ENCODE measurements around the gene WNT3A. TPM values are rescaled to one million over a fixed set of nuclear protein-coding genes. Genes with fewer than 3 reads are reported as not detected.

Gene WNT3A
- total RNA-seq, 4 donors from 2014 or later, result 0.76 to 2.7 (median 1.3) TPM

- 29 to 46% methylated on average over 8 to 9 of the region's 24 CpGs for WGBS, 2 donors
- TF ChIP-seq POLR2A (IDR thresholded peaks at IDR 0.05), result no peak
- no peak for TF ChIP-seq CTCF (IDR thresholded peaks at IDR 0.05)
- peaks cover 13 to 48% (median 15%) of the 10 kb centered on the region in 3 donors for H3K4me1 ChIP-seq
- no peaks in the 10 kb centered on the region for H3K36me3 ChIP-seq
- intact Hi-C loops (cut with DNase I), result no loop called here
- DNase-seq, result no peak
- H3K4me3 ChIP-seq, result no peak overlapping the region
- peaks cover 0 to 83% (median 0%) of the 10 kb centered on the region in 4 donors for H3K27me3 ChIP-seq
- H3K27ac ChIP-seq, result peak overlapping the region in 3 of 4 donors; percentile 20 to 45 (median 37)
- H3K9me3 ChIP-seq, result no peaks in the 10 kb centered on the region
Observed at GRCh38 chr1:228013131-228013934, 6.5 kb downstream of the WNT3A start.

GRCh38 chr1:228013935-228014930 lies 7.4 kb downstream of the WNT3A start:
- no peaks in the 10 kb centered on the region for H3K36me3 ChIP-seq
- H3K27ac ChIP-seq, result peak overlapping the region in 2 of 4 donors; percentile 20 to 37
- H3K27me3 ChIP-seq, result peaks cover 0 to 74% (median 0%) of the 10 kb centered on the region in 4 donors
- TF ChIP-seq POLR2A (IDR thresholded peaks at IDR 0.05), result no peak
- no peak for TF ChIP-seq CTCF (IDR thresholded peaks at IDR 0.05)
- H3K4me1 ChIP-seq, result peaks cover 13 to 39% (median 15%) of the 10 kb centered on the region in 3 donors
- DNase-seq, result no peak
- WGBS, 2 donors, result 30 to 37% methylated on average over 9 to 16 of the region's 21 CpGs
- no peaks in the 10 kb centered on the region for H3K9me3 ChIP-seq
- no peak overlapping the region for H3K4me3 ChIP-seq
- intact Hi-C loops (cut with DNase I), result no loop called here

- peaks cover 0 to 61% (median 0%) of the 10 kb centered on the region in 4 donors for H3K27me3 ChIP-seq
- H3K27ac ChIP-seq, result no peak overlapping the region
- DNase-seq, result no peak
- no peaks in the 10 kb centered on the region for H3K9me3 ChIP-seq
- H3K4me1 ChIP-seq, result peaks cover 13 to 34% (median 15%) of the 10 kb centered on the region in 3 donors
- H3K4me3 ChIP-seq, result no peak overlapping the region
- intact Hi-C loops (cut with DNase I), result no loop called here
- no peaks in the 10 kb centered on the region for H3K36me3 ChIP-seq
- no peak for TF ChIP-seq POLR2A (IDR thresholded peaks at IDR 0.05)
- TF ChIP-seq CTCF (IDR thresholded peaks at IDR 0.05), result no peak
- WGBS, 2 donors, result 78 to 87% methylated on average over 3 to 11 of the region's 21 CpGs
Observed at GRCh38 chr1:228015276-228016180, 8.7 kb downstream of the WNT3A start.

GRCh38 chr1:228016181-228016510 lies 9.3 kb downstream of the WNT3A start:
- Histone ChIP-seq H3K9me3 (no peaks in the 10 kb centered on the region), H3K36me3 (no peaks in the 10 kb centered on the region), H3K27me3 (peaks cover 0 to 55% (median 0%) of the 10 kb centered on the region in 4 donors), H3K4me1 (peaks cover 13 to 34% (median 15%) of the 10 kb centered on the region in 3 donors), H3K4me3 (no peak overlapping the region), H3K27ac (no peak overlapping the region)
- TF ChIP-seq POLR2A (IDR thresholded peaks at IDR 0.05) (no peak), CTCF (IDR thresholded peaks at IDR 0.05) (no peak)
- DNase-seq, result no peak
- WGBS, 2 donors, result 100% methylated on average over 1 of the region's 2 CpGs; no CpG with 5 or more reads in 1 of the 2 donors
- intact Hi-C loops (cut with DNase I), result no loop called here

Measured in esophagus squamous epithelium (tissue), 5 donors.